ENCODE data around the gene TENT4A. TPM values are rescaled to one million over a fixed set of nuclear protein-coding genes. Genes with fewer than 3 reads are reported as not detected.
A peak's percentile ranks its signal among the peaks of the same experiment; 100 is the strongest.

TENT4A gene
- total RNA-seq, 1 experiment from 2014 or later, result 32.3 TPM

DNA sequence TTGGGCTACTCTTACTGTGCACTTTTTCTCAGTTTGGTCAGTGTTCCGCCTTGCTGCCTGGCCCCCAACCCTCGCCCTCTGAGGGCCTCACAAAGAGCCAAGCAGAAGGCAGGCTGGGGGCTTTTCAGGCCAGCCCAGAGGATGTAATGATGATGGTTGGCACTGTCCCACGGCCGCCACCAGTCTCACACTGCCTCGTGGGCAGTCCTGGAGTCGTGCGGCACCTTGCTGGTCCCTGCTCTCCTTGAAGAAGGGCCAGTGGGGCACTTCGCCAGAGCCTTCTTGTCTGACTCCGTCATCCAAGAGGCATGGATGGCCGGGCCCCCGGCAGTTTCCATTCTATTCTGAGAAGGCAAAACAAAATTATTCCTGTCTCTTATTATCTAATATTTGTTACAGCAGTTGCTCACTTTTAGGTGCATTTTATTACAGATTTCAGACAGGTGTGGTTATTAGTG lies 21.0 kb downstream of the TENT4A start:
- ChIA-PET CTCF (no interaction called here), POLR2A (no interaction called here)
- Histone ChIP-seq H3K9me3 (no peaks in the 10 kb centered on the region), H3K27me3 (replicated peaks; ENCODE audit: control insufficient read depth, insufficient read depth, low read length) (no peaks in the 10 kb centered on the region), H3K36me3 (ENCODE audit: control insufficient read depth, insufficient read depth, low read length) (no peaks in the 10 kb centered on the region; the same call in 1 of the 2 replicates), H3K4me1 (peaks cover 29% of the 10 kb centered on the region), H3K4me3 (ENCODE audit: low read depth, low read length) (no peak overlapping the region)
- no peaks in the 10 kb centered on the region for H3K27me3 Mint-ChIP-seq (ENCODE audit: insufficient read depth, unreplicated experiment)
- TF ChIP-seq, protein P1, sequence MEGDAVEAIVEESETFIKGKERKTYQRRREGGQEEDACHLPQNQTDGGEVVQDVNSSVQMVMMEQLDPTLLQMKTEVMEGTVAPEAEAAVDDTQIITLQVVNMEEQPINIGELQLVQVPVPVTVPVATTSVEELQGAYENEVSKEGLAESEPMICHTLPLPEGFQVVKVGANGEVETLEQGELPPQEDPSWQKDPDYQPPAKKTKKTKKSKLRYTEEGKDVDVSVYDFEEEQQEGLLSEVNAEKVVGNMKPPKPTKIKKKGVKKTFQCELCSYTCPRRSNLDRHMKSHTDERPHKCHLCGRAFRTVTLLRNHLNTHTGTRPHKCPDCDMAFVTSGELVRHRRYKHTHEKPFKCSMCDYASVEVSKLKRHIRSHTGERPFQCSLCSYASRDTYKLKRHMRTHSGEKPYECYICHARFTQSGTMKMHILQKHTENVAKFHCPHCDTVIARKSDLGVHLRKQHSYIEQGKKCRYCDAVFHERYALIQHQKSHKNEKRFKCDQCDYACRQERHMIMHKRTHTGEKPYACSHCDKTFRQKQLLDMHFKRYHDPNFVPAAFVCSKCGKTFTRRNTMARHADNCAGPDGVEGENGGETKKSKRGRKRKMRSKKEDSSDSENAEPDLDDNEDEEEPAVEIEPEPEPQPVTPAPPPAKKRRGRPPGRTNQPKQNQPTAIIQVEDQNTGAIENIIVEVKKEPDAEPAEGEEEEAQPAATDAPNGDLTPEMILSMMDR (IDR thresholded peaks at IDR 0.05; ENCODE audit: insufficient read depth in 1 of 2, low read depth in 1 of 2, low read length in 1 of 2, severe bottlenecking in 1 of 2, unreplicated experiment in 1 of 2), result no peak
- intact Hi-C loops (cut with micrococcal nuclease; ENCODE audit: unreplicated experiment), result loop anchor here (5.0 kb wide), 1 partner anchor 102 kb away; the partner anchor contains the start of genes NSUN2 and SRD5A1
- DNase-seq, result no peak
- H3K4me1 Mint-ChIP-seq (ENCODE audit: low read depth, unreplicated experiment), result peaks cover 23% of the 10 kb centered on the region
- no peaks in the 10 kb centered on the region for H3K9me3 Mint-ChIP-seq (ENCODE audit: unreplicated experiment)
- no TSS peak for BruUV-seq (replicated peaks)
- H3K36me3 Mint-ChIP-seq (ENCODE audit: insufficient read depth, unreplicated experiment), result peaks cover 35% of the 10 kb centered on the region
- H3K27ac Mint-ChIP-seq (ENCODE audit: unreplicated experiment), result no peak overlapping the region
- no peak overlapping the region for H3K4me3 Mint-ChIP-seq (ENCODE audit: unreplicated experiment)

DNA sequence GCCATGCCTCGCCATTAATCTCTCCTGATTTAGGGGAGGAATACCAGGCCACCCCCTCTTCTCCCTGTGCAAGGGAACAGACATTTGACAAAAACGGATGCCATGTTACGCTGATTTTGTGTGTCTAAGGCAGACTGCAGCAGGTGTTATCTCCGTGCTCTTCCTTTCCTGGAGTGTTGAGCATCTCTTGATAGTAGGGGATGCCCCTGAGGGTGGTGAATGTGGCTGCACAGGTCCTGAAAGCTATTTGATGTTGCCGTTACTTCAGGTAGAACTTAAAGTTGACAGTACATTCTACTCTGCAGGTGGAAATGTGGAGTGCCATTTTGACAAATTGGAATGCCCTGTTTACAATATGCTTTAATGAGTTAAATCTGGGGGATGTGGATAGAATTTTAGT lies 21.5 kb downstream of the TENT4A start:
- H3K4me1 ChIP-seq, result peaks cover 29% of the 10 kb centered on the region
- H3K9me3 ChIP-seq, result no peaks in the 10 kb centered on the region
- CTCF ChIA-PET, result interaction anchor here (0.7 kb wide), 1 partner anchor 827 kb away, joined by 4 read pairs; no protein-coding TSS in a partner anchor
- Mint-ChIP-seq H3K27me3 (ENCODE audit: insufficient read depth, unreplicated experiment) (no peaks in the 10 kb centered on the region), H3K27ac (ENCODE audit: unreplicated experiment) (no peak overlapping the region), H3K36me3 (ENCODE audit: insufficient read depth, unreplicated experiment) (peaks cover 35% of the 10 kb centered on the region), H3K9me3 (ENCODE audit: unreplicated experiment) (no peaks in the 10 kb centered on the region), H3K4me1 (ENCODE audit: low read depth, unreplicated experiment) (peaks cover 23% of the 10 kb centered on the region), H3K4me3 (ENCODE audit: unreplicated experiment) (no peak overlapping the region)
- TF ChIP-seq, protein P1 (IDR thresholded peaks at IDR 0.05; ENCODE audit: insufficient read depth in 1 of 2, low read depth in 1 of 2, low read length in 1 of 2, severe bottlenecking in 1 of 2, unreplicated experiment in 1 of 2), result no peak
- intact Hi-C loops (cut with micrococcal nuclease; ENCODE audit: unreplicated experiment), result loop anchor here (5.0 kb wide), 1 partner anchor 102 kb away; the partner anchor contains the start of genes NSUN2 and SRD5A1
- no peaks in the 10 kb centered on the region for H3K27me3 ChIP-seq (replicated peaks; ENCODE audit: control insufficient read depth, insufficient read depth, low read length)
- DNase-seq, result no peak
- no peaks in the 10 kb centered on the region; the same call in none of the 2 replicates for H3K36me3 ChIP-seq (ENCODE audit: control insufficient read depth, insufficient read depth, low read length)
- no TSS peak for BruUV-seq (replicated peaks)
- H3K4me3 ChIP-seq (ENCODE audit: low read depth, low read length), result no peak overlapping the region
- POLR2A ChIA-PET, result no interaction called here

DNA sequence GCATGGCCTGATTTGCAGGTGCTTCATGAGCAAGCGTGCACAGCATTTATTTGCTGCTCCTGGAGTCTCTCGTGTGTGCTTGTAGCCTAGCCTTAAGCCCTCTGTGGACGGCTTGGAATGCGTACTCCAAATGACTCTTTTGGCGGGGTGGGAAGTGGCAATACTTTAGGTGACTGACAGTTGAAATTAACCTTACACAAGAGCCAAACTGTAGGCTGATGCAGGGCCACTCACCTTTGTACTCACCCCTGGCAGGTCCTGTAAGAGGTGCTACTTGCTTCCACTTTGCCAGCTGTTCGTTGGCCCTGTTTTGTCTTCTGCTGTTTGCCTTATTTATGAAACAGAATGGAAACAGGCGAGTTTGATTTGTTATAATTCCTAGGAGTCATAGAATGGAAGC lies 22.9 kb downstream of the TENT4A start:
- no peak overlapping the region for H3K27ac Mint-ChIP-seq (ENCODE audit: unreplicated experiment)
- H3K4me1 ChIP-seq, result peaks cover 18% of the 10 kb centered on the region
- BruUV-seq (replicated peaks), result no TSS peak

More for the DNA sequence above, 22.9 kb downstream of the TENT4A start:
- H3K36me3 ChIP-seq (ENCODE audit: control insufficient read depth, insufficient read depth, low read length), result no peaks in the 10 kb centered on the region; the same call in none of the 2 replicates
- ChIA-PET CTCF (no interaction called here), POLR2A (no interaction called here)
- no peaks in the 10 kb centered on the region for H3K27me3 ChIP-seq (replicated peaks; ENCODE audit: control insufficient read depth, insufficient read depth, low read length)
- DNase-seq, result peak in 1 of 2 experiments; percentile 20
- H3K9me3 ChIP-seq, result no peaks in the 10 kb centered on the region
- peaks cover 37% of the 10 kb centered on the region for H3K36me3 Mint-ChIP-seq (ENCODE audit: insufficient read depth, unreplicated experiment)
- H3K4me1 Mint-ChIP-seq (ENCODE audit: low read depth, unreplicated experiment), result peaks cover 17% of the 10 kb centered on the region
- H3K4me3 ChIP-seq (ENCODE audit: low read depth, low read length), result no peak overlapping the region
- no peaks in the 10 kb centered on the region for H3K27me3 Mint-ChIP-seq (ENCODE audit: insufficient read depth, unreplicated experiment)
- TF ChIP-seq, protein P1 (IDR thresholded peaks at IDR 0.05; ENCODE audit: insufficient read depth in 1 of 2, low read depth in 1 of 2, low read length in 1 of 2, severe bottlenecking in 1 of 2, unreplicated experiment in 1 of 2), result no peak
- no peak overlapping the region for H3K4me3 Mint-ChIP-seq (ENCODE audit: unreplicated experiment)
- no peaks in the 10 kb centered on the region for H3K9me3 Mint-ChIP-seq (ENCODE audit: unreplicated experiment)
- intact Hi-C loops (cut with micrococcal nuclease; ENCODE audit: unreplicated experiment), result no loop called here

Measured in Caco-2 (cell line).